ENCODE data around the gene MGAT4B. TPM values are rescaled to one million over a fixed set of nuclear protein-coding genes. Genes with fewer than 3 reads are reported as not detected.
A peak's percentile ranks its signal among the peaks of the same experiment; 100 is the strongest.

Gene MGAT4B
- total and polyA plus RNA-seq, 2 of the 13 experiments (the other 11 are each of a cell fraction or from before 2014, with no cell fraction given): 93.5 to 130 TPM

DNA sequence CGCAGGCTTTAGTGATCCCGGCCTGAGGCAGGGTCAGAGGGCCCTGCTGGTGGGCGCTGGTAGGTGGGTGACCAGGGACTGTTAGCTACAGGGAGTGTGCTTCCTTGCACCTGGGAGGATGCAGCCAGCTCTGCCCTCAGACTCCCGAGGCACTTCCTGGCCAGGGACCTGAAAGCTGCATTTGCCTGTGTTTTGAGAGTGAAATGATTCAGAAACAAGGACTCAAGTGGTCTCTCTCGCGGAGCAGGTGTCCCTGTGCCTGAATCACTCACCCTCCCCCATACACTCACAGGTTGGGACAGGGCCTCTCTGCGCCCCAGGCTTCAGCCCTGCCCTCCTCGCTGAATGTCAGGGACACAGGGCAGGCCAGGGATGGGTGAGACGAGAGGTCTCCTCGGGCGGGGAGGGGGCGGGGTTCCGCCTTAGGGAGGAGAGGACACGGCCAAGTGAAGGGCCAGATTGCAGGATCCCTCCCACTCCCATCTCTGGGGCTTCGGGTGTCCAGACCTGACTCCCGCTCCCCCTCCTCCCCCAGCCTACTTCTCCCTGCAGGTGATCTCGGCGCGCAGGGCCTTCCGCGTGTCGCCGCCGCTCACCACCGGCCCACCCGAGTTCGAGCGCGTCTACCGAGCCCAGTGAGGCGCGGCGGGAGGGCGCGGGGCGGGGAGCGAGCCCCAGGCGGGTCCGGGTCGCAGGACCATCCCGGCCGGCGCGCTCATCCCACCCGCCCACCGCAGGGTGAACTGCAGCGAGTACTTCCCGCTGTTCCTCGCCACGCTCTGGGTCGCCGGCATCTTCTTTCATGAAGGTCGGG, 11.4 kb downstream of the MGAT4B start (continued):
- TF ChIP-seq, protein P1, sequence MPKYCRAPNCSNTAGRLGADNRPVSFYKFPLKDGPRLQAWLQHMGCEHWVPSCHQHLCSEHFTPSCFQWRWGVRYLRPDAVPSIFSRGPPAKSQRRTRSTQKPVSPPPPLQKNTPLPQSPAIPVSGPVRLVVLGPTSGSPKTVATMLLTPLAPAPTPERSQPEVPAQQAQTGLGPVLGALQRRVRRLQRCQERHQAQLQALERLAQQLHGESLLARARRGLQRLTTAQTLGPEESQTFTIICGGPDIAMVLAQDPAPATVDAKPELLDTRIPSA (CRISPR knock-in tag; IDR thresholded peaks at IDR 0.05; ENCODE audit: borderline replicate concordance): no peak; the same call in 1 of the 2 replicates
- TF ChIP-seq ZSCAN25 (CRISPR knock-in tag; IDR thresholded peaks at IDR 0.05) (no peak), CBFB (CRISPR knock-in tag; IDR thresholded peaks at IDR 0.05) (no peak), ZNF781 (CRISPR knock-in tag; IDR thresholded peaks at IDR 0.05; ENCODE audit: borderline replicate concordance, not compliant biosample characterization) (no peak), KMT2B (CRISPR knock-in tag; IDR thresholded peaks at IDR 0.05) (no peak), ZNF747 (CRISPR knock-in tag; IDR thresholded peaks at IDR 0.05; ENCODE audit: borderline replicate concordance) (no peak), ZNF883 (CRISPR knock-in tag; IDR thresholded peaks at IDR 0.05; ENCODE audit: not compliant biosample characterization) (peak; percentile 77), MAZ (IDR thresholded peaks at IDR 0.05; ENCODE audit: borderline replicate concordance, low read depth, low read length) (no peak), MAZ (CRISPR knock-in tag; IDR thresholded peaks at IDR 0.05; ENCODE audit: low read depth) (no peak; the same call in none of the 2 replicates), PRPF4 (IDR thresholded peaks at IDR 0.05; ENCODE audit: low read depth, low read length, poor library complexity, severe bottlenecking) (no peak), ZNF44 (CRISPR knock-in tag; IDR thresholded peaks at IDR 0.05) (no peak)
- TF ChIP-seq, protein P2, sequence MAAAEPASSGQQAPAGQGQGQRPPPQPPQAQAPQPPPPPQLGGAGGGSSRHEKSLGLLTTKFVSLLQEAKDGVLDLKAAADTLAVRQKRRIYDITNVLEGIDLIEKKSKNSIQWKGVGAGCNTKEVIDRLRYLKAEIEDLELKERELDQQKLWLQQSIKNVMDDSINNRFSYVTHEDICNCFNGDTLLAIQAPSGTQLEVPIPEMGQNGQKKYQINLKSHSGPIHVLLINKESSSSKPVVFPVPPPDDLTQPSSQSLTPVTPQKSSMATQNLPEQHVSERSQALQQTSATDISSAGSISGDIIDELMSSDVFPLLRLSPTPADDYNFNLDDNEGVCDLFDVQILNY (CRISPR knock-in tag; conservative IDR thresholded peaks at IDR 0.05): no peak
- TF ChIP-seq, protein P3, sequence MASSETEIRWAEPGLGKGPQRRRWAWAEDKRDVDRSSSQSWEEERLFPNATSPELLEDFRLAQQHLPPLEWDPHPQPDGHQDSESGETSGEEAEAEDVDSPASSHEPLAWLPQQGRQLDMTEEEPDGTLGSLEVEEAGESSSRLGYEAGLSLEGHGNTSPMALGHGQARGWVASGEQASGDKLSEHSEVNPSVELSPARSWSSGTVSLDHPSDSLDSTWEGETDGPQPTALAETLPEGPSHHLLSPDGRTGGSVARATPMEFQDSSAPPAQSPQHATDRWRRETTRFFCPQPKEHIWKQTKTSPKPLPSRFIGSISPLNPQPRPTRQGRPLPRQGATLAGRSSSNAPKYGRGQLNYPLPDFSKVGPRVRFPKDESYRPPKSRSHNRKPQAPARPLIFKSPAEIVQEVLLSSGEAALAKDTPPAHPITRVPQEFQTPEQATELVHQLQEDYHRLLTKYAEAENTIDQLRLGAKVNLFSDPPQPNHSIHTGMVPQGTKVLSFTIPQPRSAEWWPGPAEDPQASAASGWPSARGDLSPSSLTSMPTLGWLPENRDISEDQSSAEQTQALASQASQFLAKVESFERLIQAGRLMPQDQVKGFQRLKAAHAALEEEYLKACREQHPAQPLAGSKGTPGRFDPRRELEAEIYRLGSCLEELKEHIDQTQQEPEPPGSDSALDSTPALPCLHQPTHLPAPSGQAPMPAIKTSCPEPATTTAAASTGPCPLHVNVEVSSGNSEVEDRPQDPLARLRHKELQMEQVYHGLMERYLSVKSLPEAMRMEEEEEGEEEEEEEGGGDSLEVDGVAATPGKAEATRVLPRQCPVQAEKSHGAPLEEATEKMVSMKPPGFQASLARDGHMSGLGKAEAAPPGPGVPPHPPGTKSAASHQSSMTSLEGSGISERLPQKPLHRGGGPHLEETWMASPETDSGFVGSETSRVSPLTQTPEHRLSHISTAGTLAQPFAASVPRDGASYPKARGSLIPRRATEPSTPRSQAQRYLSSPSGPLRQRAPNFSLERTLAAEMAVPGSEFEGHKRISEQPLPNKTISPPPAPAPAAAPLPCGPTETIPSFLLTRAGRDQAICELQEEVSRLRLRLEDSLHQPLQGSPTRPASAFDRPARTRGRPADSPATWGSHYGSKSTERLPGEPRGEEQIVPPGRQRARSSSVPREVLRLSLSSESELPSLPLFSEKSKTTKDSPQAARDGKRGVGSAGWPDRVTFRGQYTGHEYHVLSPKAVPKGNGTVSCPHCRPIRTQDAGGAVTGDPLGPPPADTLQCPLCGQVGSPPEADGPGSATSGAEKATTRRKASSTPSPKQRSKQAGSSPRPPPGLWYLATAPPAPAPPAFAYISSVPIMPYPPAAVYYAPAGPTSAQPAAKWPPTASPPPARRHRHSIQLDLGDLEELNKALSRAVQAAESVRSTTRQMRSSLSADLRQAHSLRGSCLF (CRISPR knock-in tag; IDR thresholded peaks at IDR 0.05; ENCODE audit: borderline replicate concordance): no peak
- TF ChIP-seq, protein P4, sequence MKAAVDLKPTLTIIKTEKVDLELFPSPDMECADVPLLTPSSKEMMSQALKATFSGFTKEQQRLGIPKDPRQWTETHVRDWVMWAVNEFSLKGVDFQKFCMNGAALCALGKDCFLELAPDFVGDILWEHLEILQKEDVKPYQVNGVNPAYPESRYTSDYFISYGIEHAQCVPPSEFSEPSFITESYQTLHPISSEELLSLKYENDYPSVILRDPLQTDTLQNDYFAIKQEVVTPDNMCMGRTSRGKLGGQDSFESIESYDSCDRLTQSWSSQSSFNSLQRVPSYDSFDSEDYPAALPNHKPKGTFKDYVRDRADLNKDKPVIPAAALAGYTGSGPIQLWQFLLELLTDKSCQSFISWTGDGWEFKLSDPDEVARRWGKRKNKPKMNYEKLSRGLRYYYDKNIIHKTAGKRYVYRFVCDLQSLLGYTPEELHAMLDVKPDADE (CRISPR knock-in tag; IDR thresholded peaks at IDR 0.05): no peak
- TF ChIP-seq, protein P5, sequence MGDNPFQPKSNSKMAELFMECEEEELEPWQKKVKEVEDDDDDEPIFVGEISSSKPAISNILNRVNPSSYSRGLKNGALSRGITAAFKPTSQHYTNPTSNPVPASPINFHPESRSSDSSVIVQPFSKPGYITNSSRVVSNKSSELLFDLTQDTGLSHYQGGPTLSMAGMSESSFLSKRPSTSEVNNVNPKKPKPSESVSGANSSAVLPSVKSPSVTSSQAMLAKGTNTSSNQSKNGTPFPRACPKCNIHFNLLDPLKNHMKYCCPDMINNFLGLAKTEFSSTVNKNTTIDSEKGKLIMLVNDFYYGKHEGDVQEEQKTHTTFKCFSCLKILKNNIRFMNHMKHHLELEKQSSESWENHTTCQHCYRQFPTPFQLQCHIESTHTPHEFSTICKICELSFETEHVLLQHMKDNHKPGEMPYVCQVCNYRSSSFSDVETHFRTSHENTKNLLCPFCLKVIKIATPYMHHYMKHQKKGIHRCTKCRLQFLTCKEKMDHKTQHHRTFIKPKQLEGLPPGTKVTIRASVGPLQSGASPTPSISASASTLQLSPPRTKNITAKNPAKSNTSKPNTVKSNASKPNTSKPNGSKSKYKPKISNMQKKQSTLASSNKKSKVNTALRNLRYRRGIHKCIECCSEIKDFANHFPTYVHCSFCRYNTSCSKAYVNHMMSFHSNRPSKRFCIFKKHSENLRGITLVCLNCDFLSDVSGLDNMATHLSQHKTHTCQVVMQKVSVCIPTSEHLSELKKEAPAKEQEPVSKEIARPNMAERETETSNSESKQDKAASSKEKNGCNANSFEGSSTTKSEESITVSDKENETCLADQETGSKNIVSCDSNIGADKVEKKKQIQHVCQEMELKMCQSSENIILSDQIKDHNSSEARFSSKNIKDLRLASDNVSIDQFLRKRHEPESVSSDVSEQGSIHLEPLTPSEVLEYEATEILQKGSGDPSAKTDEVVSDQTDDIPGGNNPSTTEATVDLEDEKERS (CRISPR knock-in tag; IDR thresholded peaks at IDR 0.05): no peak

Measured in HepG2 (cell line).